ENCODE results near the gene BABAM1.

BABAM1 gene

DNA sequence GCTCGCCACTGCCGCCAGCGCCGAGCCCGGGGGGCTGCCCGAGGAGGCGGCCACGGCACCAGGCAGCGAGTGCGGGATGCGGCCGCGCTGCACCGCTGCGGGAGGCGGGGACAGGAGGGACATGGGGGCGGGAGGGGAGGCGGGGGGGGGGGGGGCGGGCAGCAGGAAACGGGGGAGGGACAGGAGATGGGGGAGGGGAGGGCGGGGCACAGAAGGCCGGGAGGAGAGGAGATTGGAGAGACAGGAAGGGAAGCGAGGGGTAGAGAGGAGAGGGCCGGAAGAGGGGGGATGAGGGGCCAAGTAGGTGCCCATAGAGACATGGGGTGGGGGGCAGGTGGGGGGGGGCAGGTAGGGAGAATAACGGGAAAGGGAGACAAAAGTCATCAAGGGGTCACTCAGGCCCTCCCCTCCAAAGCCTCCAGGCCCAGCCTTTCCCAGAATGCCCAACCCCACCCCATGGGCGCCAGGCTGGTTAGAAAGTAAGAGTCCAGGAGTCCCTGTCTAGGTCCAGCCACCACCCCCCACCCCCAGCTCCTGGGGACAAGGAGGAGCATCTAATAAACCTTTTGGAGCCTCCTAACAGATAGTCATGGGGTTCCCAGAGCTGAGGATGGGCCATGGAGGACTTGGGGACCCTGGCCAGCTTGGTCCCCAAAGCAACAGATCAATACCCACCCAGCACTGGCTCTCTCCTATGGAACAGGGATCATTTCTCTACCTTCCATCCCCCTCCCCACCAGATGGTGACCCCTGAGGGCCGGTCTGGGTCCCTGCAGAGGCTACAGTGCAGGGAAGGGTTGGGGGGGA, 31.1 kb upstream of the BABAM1 start:
- peak overlapping the region; percentile 93 for H3K27ac ChIP-seq
- peak; percentile 79 for DNase-seq

DNA sequence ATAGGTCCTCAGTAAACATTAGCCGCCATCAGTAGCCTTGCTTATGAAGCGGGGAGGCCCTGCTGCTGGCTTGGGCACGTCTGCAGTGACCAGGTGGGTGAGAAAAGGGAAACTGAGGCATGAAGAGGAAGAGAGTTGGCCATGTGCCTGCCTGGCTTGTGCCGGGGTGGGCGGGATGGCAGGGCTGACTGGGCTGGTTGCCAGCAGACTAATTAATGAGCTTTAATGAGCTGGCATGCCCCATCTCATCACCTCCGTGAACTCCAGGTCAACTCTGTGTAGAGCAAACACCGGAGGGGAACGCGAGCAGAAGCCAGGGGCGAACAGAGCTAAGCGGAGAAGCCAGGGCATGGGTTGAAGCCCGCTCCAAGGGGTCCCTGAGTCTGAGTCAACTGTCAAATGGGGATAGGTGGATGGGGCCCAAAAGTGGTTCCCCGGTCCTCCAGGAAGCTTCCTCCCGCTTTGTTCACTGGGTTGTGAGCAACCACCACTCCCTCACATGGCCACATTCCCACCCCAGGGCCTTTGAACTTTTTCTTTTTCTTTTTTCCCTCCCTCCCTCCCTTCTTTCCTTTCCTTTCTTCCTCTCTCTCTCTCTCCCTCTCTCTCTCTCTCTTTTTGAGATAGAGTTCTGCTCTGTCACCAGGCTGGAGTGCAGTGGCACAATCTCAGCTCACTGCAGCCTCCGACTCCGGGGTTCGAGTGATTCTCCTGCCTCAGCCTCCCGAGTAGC, 30.3 kb upstream of the BABAM1 start:
- DNase-seq: no peak
- H3K9me3 ChIP-seq (ENCODE audit: severe bottlenecking): no peaks in the 10 kb centered on the region
- H3K4me3 ChIP-seq (ENCODE audit: low read depth, low read length): no peak overlapping the region
- H3K27ac ChIP-seq: peak overlapping the region; percentile 72
- H3K27me3 ChIP-seq (ENCODE audit: insufficient read depth, low read depth, severe bottlenecking): no peaks in the 10 kb centered on the region
- H3K36me3 ChIP-seq: peaks cover 80% of the 10 kb centered on the region
- TF ChIP-seq, protein P1, sequence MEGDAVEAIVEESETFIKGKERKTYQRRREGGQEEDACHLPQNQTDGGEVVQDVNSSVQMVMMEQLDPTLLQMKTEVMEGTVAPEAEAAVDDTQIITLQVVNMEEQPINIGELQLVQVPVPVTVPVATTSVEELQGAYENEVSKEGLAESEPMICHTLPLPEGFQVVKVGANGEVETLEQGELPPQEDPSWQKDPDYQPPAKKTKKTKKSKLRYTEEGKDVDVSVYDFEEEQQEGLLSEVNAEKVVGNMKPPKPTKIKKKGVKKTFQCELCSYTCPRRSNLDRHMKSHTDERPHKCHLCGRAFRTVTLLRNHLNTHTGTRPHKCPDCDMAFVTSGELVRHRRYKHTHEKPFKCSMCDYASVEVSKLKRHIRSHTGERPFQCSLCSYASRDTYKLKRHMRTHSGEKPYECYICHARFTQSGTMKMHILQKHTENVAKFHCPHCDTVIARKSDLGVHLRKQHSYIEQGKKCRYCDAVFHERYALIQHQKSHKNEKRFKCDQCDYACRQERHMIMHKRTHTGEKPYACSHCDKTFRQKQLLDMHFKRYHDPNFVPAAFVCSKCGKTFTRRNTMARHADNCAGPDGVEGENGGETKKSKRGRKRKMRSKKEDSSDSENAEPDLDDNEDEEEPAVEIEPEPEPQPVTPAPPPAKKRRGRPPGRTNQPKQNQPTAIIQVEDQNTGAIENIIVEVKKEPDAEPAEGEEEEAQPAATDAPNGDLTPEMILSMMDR (IDR thresholded peaks at IDR 0.05; ENCODE audit: low read depth, low read length): no peak

More for the DNA sequence above, 31.1 kb upstream of the BABAM1 start:
- TF ChIP-seq, protein P1 (IDR thresholded peaks at IDR 0.05; ENCODE audit: low read depth, low read length): no peak
- Histone ChIP-seq H3K36me3 (peaks cover 88% of the 10 kb centered on the region), H3K4me3 (ENCODE audit: low read depth, low read length) (peak overlapping the region; percentile 54), H3K9me3 (ENCODE audit: severe bottlenecking) (no peaks in the 10 kb centered on the region), H3K27me3 (ENCODE audit: insufficient read depth, low read depth, severe bottlenecking) (no peaks in the 10 kb centered on the region)

DNA sequence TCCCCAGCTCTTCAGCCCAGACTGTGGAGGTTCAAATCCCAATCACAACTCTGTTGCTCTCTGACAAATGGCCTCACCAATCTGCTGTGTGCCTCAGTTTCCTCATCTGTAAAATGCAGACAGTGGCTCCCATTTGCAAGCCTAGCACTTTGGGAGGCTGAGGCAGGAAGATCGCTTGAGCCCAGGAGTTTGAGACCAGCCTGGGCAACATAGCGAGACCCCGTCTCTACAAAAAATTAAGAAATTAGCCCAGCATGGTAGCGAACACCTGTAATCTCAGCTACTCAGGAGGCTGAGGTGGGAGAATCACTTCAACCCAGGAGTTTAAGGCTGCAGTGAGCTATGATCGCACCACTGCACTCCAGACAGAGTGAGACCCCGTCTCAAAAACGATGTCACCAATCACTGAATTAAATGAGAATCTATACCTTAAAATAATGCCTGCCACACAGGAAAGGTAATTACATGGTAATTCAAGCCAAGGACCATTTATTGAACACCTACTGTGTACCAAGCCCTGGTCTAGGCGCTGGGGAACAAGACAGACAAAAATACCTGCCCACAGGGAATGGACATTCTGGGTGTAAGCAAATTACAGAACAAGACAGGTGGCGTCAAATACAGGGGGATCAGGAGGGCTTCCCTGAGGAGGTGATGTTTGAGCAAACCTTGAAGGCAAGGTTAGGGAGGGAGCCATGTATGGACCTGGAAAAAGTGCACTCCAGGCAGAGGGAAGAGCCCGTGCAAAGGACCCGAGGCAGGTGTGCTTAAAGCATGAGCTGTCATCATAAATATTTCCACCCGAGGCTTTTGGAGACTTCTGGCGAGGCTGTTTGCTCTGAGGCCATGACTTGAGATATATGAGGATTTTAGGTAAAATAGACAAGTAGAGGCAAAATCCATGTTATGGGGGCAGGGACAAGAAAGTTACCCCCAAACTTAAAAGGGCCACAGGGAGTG, 29.2 kb upstream of the BABAM1 start:
- TF ChIP-seq, protein P1 (IDR thresholded peaks at IDR 0.05; ENCODE audit: low read depth, low read length): no peak
- Histone ChIP-seq H3K27me3 (ENCODE audit: insufficient read depth, low read depth, severe bottlenecking) (no peaks in the 10 kb centered on the region), H3K27ac (peak overlapping the region; percentile 89), H3K9me3 (ENCODE audit: severe bottlenecking) (no peaks in the 10 kb centered on the region), H3K36me3 (peaks cover 72% of the 10 kb centered on the region), H3K4me3 (ENCODE audit: low read depth, low read length) (no peak overlapping the region)
- no peak for DNase-seq

DNA sequence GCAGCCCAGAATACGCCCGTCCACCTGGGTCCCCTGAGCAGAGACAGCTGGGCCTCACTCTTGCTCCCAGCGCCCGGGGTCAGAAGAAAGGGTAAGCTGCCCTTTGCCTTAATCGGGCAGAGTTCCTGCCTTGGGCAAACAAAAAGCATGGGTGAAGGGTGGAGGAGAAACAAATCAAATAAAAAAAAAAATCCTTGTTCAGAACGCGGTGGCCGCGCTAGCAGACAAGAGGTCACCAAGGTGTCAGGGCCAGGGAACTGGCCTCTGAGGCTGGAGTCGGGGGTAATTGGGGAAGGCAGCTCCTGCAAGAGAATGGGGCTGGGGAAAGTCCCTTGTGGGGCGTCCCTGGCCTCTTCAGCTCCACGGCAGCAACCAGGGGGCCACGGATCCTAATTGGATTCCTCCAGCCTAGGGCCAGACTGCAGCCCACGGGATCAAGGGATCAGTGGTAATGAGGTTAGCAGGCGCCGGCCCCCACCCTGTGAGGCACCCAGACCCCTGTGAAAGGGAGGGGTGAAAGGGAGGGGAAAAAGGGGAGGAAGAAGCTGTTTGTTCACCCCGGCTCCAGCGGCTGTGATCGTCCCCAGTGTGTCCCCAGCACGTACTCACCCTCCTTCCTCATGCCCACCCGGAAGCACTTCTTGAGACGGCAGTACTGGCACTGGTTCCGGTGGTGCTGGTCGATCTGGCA, 27.0 kb upstream of the BABAM1 start:
- H3K9me3 ChIP-seq (ENCODE audit: severe bottlenecking): no peaks in the 10 kb centered on the region
- peak overlapping the region; percentile 21 for H3K4me3 ChIP-seq (ENCODE audit: low read depth, low read length)
- peak; percentile 93 for DNase-seq
- peak overlapping the region; percentile 89 for H3K27ac ChIP-seq
- no peaks in the 10 kb centered on the region for H3K27me3 ChIP-seq (ENCODE audit: insufficient read depth, low read depth, severe bottlenecking)
- H3K36me3 ChIP-seq: peaks cover 63% of the 10 kb centered on the region
- TF ChIP-seq, protein P1 (IDR thresholded peaks at IDR 0.05; ENCODE audit: low read depth, low read length): no peak

DNA sequence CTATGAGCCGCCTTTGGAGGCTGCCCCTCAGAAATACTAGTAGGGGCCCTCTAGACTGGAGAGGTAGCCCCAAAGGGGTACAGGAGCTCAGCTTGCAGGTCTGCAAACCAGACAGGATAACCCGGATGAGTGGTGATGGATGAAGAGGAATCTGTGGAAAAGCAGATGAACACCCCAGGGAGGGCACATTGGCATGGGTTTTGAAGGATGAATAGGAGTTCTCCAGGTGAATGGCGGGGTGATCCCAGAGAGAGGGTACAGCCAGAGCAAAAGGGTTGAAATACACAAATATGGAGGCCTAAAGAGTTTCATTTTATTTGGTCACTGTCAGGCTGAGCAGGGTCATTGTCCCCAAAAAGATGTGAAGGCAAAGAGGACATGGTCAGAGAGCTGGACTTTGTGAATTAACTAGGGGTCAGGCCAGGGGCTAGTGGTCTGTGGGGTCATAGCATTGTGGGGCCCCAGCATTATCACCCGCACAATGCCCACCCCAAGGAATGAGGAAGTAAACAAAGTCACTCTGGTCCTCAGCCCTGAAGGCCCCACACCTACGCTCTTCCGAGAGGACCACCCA, 26.3 kb upstream of the BABAM1 start:
- H3K27me3 ChIP-seq (ENCODE audit: insufficient read depth, low read depth, severe bottlenecking): no peaks in the 10 kb centered on the region
- peak overlapping the region; percentile 89 for H3K27ac ChIP-seq
- peaks cover 57% of the 10 kb centered on the region for H3K36me3 ChIP-seq
- no peak for DNase-seq
- TF ChIP-seq, protein P1 (IDR thresholded peaks at IDR 0.05; ENCODE audit: low read depth, low read length): no peak
- H3K9me3 ChIP-seq (ENCODE audit: severe bottlenecking): no peaks in the 10 kb centered on the region
- H3K4me3 ChIP-seq (ENCODE audit: low read depth, low read length): peak overlapping the region; percentile 21

All from WERI-Rb-1 (cell line).